Activated CD4-positive, alpha-beta T cell treated with anti-CD3 and anti-CD28 coated beads, Interleukin-2, amount 50 U/mL, for 1 hour (primary cell): ENCODE measurements around the gene MDFIC.
A peak's percentile ranks its signal among the peaks of the same experiment; 100 is the strongest.

ENCODE experiments used
- DNase-seq: peaks from one replicate; pipeline ENCODE4 v3.0.0-alpha.2; 2020

Gene MDFIC

GRCh38 chr7:114928060-114928459 lies 6.2 kb downstream of the MDFIC start:
- DNase-seq = no peak

- no peak for DNase-seq
Measured at GRCh38 chr7:114929570-114929969, 7.7 kb downstream of the MDFIC start.

DNA sequence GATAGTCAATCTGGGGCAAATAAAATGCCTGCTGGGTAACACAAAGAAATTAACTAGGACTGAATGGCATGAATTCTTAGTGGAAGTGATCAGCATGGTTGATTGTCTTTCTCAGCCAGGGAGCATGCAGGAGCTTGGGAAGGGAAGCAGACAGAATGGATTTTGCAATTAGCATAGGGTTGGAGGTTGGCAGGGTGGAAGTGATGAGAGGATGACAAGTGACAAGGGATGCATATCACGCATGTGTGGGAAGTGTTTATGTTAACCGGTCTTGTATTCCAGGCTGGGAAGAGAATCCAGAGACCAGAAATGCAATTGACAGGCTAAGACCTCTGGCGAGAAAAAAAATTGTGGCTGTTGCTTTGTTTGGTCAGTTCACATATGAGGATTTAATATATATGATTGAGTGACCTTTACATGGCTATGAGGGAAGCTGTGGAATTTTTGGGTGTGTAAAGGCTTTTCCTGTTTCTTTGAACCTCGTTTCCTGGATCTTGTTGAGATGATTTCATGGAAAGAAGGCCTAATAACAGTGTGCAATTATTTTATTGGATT lies 8.3 kb downstream of the MDFIC start:
- DNase-seq = no peak

GRCh38 chr7:114930829-114931655 lies 9.1 kb downstream of the MDFIC start:
- no peak for DNase-seq

GRCh38 chr7:114931656-114932011 lies 9.7 kb downstream of the MDFIC start:
- DNase-seq = peak; percentile 11

- no peak for DNase-seq
Measured at GRCh38 chr7:114932991-114933390, 11.1 kb downstream of the MDFIC start.

GRCh38 chr7:114933658-114934057 lies 11.8 kb downstream of the MDFIC start:
- no peak for DNase-seq

DNA sequence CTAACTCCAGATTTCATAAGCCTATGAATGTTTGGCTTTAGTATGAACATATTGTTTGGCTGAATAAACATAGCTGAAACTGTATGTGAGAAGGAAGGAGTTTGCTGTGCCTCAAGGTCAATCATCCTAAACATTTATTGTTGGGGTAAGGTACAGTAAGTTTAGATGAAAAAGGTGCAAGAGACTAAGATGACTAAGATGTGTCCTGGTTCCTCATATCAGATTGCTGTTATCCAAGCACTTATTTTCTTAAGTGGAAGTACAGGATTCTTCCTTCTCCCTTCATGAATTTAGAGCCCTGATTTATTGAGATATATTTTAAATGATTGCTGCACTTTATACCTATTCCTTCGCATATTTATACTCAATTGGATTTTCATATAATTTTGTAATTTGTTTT lies 12.2 kb downstream of the MDFIC start:
- DNase-seq = no peak

GRCh38 chr7:114934713-114935112 lies 12.8 kb downstream of the MDFIC start:
- no peak for DNase-seq

DNA sequence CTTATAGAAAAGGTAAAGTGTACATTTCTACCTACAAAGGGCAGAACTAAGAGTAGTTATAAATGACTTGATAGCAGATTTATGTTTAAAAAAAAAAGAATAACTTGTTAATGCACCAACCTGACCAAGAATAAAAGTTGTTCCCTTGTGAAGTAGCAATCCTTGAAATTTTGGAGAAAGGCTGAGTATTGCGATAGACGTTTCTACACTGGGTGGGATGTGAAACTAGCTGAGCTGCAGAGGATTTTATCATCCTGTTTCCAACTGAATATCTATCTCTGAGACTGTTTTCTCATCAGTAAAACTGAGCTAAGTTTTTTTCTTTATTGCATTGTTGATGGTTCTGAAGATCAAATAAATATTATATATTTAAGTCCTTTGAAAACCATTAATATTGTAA lies 14.6 kb downstream of the MDFIC start:
- no peak for DNase-seq

- no peak for DNase-seq
Measured at GRCh38 chr7:114937446-114937845, 15.6 kb downstream of the MDFIC start.

DNA sequence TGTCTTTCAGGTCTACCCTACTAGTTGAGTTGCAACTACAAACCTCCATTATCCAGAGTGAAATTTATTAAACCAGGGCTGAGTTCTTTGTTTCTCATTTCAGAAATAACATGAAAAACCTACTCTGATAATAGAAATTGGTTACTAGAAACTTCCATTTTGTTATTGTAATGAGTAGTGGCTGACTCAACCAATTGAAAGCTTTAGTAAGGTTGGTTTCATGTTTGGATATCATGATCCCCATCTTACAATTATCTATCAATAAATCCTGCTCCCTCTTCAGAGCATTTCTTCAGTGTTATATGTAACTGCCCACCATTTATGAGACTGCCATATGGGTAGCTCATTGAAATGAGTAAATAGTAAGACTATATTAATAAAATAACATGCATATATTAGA lies 16.9 kb downstream of the MDFIC start:
- no peak for DNase-seq

DNA sequence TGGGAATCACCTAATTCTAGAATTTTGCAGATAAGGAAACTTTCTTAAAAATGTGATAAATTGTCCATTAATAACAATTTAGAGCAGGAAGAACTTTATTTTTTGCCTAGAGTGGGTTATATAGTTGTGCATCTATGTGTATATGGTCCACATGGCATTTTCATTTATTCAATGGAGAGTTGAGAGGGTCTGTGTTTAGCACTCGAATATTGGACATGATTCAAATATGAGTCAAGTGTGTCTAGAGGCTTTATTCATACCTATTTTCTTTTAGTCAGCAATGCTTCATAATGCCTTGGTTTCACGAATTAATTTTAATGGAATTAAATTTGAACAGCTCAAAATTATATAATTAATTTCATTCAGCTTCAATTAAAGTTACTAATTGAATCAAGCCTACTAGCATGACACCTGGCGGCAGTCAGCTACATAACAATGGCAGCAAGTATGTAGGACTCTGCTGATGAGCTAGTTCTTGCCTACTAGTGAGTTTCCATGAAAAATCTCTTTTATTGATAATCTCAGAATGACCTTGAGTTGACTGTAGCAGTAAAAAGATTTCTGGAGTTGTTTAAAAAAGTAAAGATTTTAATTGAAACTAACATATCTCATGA lies 17.7 kb downstream of the MDFIC start:
- DNase-seq = peak; percentile 20

DNA sequence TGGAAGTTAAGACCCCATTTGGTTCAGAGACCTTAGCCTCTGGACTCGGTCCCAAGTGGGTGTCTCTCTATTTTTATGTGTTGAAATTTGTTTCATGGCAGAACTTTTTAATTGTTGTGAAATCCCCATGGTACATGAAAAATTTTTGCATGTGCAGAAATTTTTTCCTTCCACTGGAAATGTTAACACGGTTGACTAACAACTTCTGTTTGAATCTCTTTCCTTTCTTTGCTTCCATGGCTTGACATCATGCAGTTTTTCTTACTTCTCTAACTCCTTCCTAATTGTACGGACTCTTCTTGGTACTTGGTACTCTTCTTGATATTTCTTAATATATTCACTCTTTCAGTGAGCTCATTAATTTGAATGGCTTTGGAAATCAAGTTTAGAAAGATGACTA lies 18.3 kb downstream of the MDFIC start:
- no peak for DNase-seq

DNA sequence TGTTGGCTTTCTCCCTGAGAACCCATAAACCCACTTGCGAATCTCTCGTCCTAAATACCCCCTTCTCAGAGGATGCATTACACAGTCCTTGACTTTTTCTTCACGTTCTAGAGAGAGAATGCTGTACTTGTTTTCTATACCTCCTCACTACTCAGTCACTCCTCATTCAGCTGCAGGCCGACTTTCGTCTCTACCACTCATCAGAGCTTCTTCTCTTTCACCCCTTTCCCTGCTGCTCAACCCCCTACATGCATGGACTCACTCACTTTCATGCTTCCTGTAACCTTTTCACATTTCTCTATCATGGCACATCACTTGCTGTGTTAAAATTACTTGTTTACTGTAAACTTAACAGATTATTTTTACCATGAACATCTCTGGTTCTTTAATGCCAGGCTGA lies 19.8 kb downstream of the MDFIC start:
- DNase-seq = no peak

GRCh38 chr7:114942446-114943175 lies 20.7 kb downstream of the MDFIC start:
- DNase-seq = no peak

GRCh38 chr7:114943530-114943929 lies 21.6 kb downstream of the MDFIC start:
- no peak for DNase-seq

DNA sequence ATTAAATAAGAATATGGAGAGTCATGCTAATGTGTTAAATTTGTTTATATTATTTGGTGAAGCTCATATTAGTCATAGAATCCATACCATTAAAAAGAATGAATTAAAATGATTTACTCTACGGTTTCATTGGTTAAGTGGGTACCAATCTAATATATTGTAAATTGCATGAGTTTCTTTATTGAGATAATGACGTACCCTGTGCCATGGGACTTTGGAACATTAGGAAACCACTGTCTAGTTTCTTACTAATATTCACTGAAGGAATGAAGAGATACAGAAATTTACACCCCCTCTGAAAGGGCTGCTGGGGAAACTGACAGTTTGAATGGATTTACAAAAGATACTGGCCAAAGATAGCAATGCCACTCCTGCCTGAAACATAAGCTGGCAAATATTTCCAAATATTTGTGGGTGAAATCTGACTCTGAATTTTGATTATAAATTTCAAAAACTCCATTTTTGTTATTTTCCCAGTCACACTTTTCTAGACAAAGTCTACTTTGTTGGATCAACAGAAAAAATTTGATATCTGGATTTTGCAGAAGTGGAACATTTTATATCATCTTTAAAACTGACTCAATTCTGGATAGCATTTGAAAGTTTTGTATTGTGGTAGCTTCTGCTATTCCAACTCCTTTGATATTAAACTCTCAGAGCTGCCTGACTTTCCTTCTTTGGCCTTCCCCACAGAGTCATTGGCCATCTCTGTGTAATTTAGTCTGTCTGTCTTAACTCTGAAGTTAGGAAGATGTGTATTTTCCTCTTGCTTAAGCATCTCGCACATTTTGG lies 22.3 kb downstream of the MDFIC start:
- no peak for DNase-seq

- no peak for DNase-seq
Measured at GRCh38 chr7:114944745-114945625, 23.1 kb downstream of the MDFIC start.

GRCh38 chr7:114949231-114949630 lies 27.3 kb downstream of the MDFIC start:
- no peak for DNase-seq

GRCh38 chr7:114952296-114952695 lies 30.4 kb downstream of the MDFIC start:
- no peak for DNase-seq

- DNase-seq = no peak
Measured at GRCh38 chr7:114953724-114954123, 31.8 kb downstream of the MDFIC start.
